ENCODE results near the gene VDAC1.

The VDAC1 gene

GRCh38 chr5:133945568-133945967 is 59.2 kb downstream of the VDAC1 start:
- Histone ChIP-seq H3K4me1 (peaks cover 3% of the 10 kb centered on the region; the same call in 1 of the 2 replicates), H3K27me3 (no peaks in the 10 kb centered on the region), H3K4me3 (ENCODE audit: low read depth, low read length) (no peak overlapping the region), H3K9me3 (no peaks in the 10 kb centered on the region), H3K36me3 (no peaks in the 10 kb centered on the region)
- TF ChIP-seq, protein P1, sequence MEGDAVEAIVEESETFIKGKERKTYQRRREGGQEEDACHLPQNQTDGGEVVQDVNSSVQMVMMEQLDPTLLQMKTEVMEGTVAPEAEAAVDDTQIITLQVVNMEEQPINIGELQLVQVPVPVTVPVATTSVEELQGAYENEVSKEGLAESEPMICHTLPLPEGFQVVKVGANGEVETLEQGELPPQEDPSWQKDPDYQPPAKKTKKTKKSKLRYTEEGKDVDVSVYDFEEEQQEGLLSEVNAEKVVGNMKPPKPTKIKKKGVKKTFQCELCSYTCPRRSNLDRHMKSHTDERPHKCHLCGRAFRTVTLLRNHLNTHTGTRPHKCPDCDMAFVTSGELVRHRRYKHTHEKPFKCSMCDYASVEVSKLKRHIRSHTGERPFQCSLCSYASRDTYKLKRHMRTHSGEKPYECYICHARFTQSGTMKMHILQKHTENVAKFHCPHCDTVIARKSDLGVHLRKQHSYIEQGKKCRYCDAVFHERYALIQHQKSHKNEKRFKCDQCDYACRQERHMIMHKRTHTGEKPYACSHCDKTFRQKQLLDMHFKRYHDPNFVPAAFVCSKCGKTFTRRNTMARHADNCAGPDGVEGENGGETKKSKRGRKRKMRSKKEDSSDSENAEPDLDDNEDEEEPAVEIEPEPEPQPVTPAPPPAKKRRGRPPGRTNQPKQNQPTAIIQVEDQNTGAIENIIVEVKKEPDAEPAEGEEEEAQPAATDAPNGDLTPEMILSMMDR (IDR thresholded peaks at IDR 0.05; ENCODE audit: low read depth, low read length) = no peak
- no peak for DNase-seq

GRCh38 chr5:133944263-133945185 is 60.3 kb downstream of the VDAC1 start:
- H3K4me3 ChIP-seq (ENCODE audit: low read depth, low read length) = no peak overlapping the region
- H3K27me3 ChIP-seq = no peaks in the 10 kb centered on the region
- H3K9me3 ChIP-seq = no peaks in the 10 kb centered on the region
- peak; percentile 83 for DNase-seq
- TF ChIP-seq, protein P1 (IDR thresholded peaks at IDR 0.05; ENCODE audit: low read depth, low read length) = peak; percentile 96
- H3K36me3 ChIP-seq = no peaks in the 10 kb centered on the region
- H3K4me1 ChIP-seq = peaks cover 3% of the 10 kb centered on the region

DNA sequence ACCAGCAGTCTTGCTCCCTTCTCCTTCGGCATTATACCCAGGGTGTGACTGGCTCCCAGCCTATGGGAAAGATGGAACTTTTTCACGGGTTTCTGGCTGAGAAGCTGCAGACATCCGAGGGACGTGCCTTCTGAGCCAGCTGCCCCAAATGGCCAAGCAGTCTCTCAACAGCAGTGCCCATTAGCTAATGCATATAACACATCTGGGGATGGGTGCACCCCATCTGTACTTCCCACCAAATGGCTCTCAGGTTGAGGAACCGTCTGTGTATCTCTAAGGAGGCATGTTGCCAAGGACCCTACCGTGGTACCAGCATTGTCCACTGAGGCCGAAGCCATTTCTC is 61.3 kb downstream of the VDAC1 start:
- no peaks in the 10 kb centered on the region for H3K36me3 ChIP-seq
- TF ChIP-seq, protein P1 (IDR thresholded peaks at IDR 0.05; ENCODE audit: low read depth, low read length) = no peak
- H3K4me3 ChIP-seq (ENCODE audit: low read depth, low read length) = no peak overlapping the region
- H3K4me1 ChIP-seq = peaks cover 3% of the 10 kb centered on the region
- no peak for DNase-seq
- no peaks in the 10 kb centered on the region for H3K27me3 ChIP-seq
- no peaks in the 10 kb centered on the region for H3K9me3 ChIP-seq

DNA sequence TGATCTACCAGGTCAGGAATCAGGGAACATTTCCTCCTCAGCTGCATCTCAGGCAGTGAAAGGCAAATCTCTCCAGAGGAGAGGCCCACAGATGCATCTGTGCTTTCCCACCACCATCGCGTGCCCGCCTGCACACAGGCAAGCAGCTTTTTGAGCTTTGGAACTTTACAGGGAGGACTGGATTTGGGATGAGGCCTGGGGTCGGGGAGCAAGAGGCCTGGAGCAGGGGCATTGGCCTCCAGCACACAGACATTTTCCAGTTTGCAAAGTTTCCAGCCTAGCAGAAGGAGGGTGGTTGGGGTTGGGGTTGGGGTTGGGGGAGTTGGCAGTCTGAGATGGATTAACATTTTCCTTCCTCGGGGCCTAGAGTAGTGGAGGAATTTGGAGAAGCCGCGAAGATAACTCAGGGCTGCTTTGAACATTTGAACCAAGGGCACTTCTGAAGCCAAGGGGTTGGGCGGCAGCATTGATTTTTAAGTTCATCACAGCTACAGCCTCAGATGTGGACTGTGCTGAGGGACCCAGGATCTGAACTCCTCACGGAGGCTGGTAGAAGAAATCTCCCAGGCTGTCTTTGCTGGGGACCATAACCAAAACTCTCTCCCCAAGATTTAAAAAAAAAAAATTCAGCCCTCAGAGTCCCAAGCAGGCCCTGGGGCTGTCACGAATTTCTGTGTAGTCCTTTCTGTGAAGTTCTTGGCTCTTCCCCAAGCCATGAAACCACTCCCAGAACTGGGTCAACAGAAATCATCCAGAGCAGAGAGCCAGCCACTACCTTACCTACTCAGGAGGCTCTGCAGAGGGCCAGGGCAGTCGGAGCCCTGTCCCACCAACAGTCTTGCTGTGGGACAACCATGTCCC is 61.9 kb downstream of the VDAC1 start:
- DNase-seq = no peak
- no peaks in the 10 kb centered on the region for H3K27me3 ChIP-seq

DNA sequence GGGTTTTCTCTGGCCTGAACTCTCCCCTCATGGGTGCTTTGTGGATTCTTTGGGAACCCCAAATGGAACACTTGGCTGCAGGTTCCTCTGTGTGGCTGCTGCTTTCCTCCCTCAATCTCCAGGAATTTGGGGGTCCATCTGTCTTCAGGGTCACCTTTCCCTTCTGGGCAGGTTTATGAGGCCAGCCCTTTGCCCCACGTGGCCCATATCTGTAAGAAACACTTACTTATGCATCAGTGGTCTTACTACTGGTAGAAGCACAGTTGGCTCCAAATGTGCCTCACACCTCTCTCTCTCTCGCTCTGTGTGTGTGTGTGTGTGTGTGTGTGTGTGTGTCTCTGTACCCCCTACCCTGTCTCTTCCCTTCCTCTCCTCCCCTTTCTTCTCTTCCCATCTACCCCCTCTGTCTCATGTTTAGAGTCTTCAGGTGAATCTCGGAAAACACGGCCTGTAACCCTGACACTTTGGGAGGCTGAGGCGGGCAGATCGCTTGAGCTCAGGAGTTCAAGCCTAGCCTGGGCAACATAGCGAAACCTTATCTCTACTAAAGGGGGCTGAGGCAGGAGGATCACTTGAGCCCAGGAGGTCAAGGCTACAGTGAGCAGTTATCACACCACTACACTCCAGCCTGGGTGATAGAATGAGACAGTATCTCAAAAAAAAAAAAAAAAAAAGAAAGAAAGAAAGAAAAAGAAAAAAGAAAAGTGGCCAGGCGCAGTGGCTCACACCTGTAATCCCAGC is 63.1 kb downstream of the VDAC1 start:
- TF ChIP-seq, protein P1 (IDR thresholded peaks at IDR 0.05; ENCODE audit: low read depth, low read length) = no peak
- no peak overlapping the region for H3K4me3 ChIP-seq (ENCODE audit: low read depth, low read length)
- no peaks in the 10 kb centered on the region for H3K27me3 ChIP-seq
- H3K4me1 ChIP-seq = peaks cover 3% of the 10 kb centered on the region
- no peaks in the 10 kb centered on the region for H3K36me3 ChIP-seq
- H3K9me3 ChIP-seq = no peaks in the 10 kb centered on the region
- DNase-seq = no peak

More for the DNA sequence above, 61.9 kb downstream of the VDAC1 start:
- peaks cover 3% of the 10 kb centered on the region for H3K4me1 ChIP-seq
- TF ChIP-seq, protein P1 (IDR thresholded peaks at IDR 0.05; ENCODE audit: low read depth, low read length) = no peak
- H3K9me3 ChIP-seq = no peaks in the 10 kb centered on the region
- H3K36me3 ChIP-seq = no peaks in the 10 kb centered on the region
- no peak overlapping the region for H3K4me3 ChIP-seq (ENCODE audit: low read depth, low read length)
